ENCODE measurements around the gene HRH3. TPM values are rescaled to one million over a fixed set of nuclear protein-coding genes. Genes with fewer than 3 reads are reported as not detected.

Gene HRH3
- total RNA-seq (under 1 TPM in 2 of 9 donors, not detected in 7; 0.06 to 0.08 TPM), polyA plus RNA-seq (under 1 TPM in 2 of 3 donors, not detected in 1; 0.13 to 0.80 TPM)
- long read RNA-seq, donor 1 = 0 reads
- long read RNA-seq, donor 2 = 0 reads
- long read RNA-seq, donor 3 = 0 reads
- long read RNA-seq, donor 4 = 0 reads
- long read RNA-seq, donor 5 = 0 reads
- long read RNA-seq, donor 6 = 0 reads
- long read RNA-seq, donor 7 = 0 reads
- long read RNA-seq, donor 8 = 0 reads
- long read RNA-seq, donor 9, partial matches to known transcripts = 0 of 1 reads
- long read RNA-seq, donor 9, other reads (novel, unspliced or antisense) = 0 of 1 reads
- long read RNA-seq, donor 10, partial matches to known transcripts = 6 of 14 reads
- long read RNA-seq, donor 10, other reads (novel, unspliced or antisense) = 8 of 14 reads

DNA sequence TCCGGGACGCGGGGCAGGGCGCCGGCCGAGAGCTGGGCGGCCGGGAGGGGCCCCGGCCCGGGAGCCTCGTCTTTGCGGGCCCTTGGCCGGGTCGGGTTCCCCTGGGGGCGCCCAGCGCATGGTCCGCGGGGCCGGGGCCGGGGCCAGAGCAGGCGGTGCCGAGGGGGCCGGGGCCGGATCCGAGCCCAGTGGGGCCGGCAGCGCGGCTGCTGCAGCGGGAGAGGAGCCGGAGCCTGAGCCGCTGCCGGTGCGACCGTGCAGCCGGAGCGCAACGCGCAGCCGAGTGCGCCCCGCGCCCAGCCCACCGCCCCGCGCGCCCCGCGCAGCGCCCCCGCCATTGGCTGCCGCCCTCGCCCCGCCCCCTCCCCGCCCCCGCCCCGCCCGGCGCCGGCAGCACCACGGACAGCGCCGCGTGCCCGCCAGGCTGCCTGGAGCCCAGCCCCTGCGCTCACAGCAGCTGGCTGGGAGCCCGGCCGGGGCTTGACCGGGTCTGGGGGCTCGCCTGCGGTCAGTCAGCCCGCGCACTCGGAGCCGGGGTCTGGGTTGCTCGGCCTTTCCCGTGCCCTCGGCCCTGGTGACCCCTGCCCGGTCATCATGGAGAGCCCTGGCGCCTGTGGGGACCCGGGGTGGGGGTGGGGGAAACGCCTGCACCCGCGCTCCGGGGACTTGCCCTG is at the start of gene HRH3:
TSS of gene HRH3 (minus strand) at position 287 of the 674 bp plus-strand sequence. CDS start 308 bp downstream, outside the sequence.
- intact Hi-C loops (cut with DNase I) = no loop called here
- TF ChIP-seq CTCF (IDR thresholded peaks at IDR 0.05) (no peak), POLR2A (IDR thresholded peaks at IDR 0.05) (no peak)
- Histone ChIP-seq H3K27ac (no peak within 1 kb of the TSS), H3K27me3 (peaks cover 29% of the 10 kb centered on the region), H3K36me3 (replicated peaks in 1 of 2) (no peaks in the 10 kb centered on the region), H3K9me3 (replicated peaks in 1 of 3) (no peaks in the 10 kb centered on the region), H3K4me3 (peak within 1 kb of the TSS in 1 of 4 donors; percentile 45), H3K4me1 (replicated peaks in 1 of 2) (peaks cover 10 to 13% of the 10 kb centered on the region in 2 donors)
- peak in 4 of 7 donors; percentile 29 to 68 (median 46) for DNase-seq
- 1% methylated on average over 71 to 84 of the region's 84 CpGs; no CpG with 5 or more reads in 2 of the 4 donors for WGBS, 4 donors

- Histone ChIP-seq H3K36me3 (replicated peaks in 1 of 2) (peaks cover 0 to 31% of the 10 kb centered on the region in 2 donors), H3K27me3 (no peaks in the 10 kb centered on the region), H3K9me3 (replicated peaks in 1 of 3) (no peaks in the 10 kb centered on the region), H3K4me1 (replicated peaks in 1 of 2) (peaks cover 0 to 14% of the 10 kb centered on the region in 2 donors), H3K27ac (peak overlapping the region in 1 of 5 donors; percentile 30), H3K4me3 (no peak overlapping the region)
- 43 to 74% (median 47%) methylated on average over 1 to 17 of the region's 17 CpGs for WGBS, 4 donors
- intact Hi-C loops (cut with DNase I) = no loop called here
- peak in 1 of 2 donors; percentile 20 for TF ChIP-seq POLR2A (IDR thresholded peaks at IDR 0.05)
- peak in 5 of 6 experiments; percentile 16 to 57 (median 39) for TF ChIP-seq CTCF (IDR thresholded peaks at IDR 0.05)
- DNase-seq = peak; percentile 52 to 87 (median 81)
Observed at GRCh38 chr20:62269871-62270270, 49.8 kb upstream of the HRH3 start.

DNA sequence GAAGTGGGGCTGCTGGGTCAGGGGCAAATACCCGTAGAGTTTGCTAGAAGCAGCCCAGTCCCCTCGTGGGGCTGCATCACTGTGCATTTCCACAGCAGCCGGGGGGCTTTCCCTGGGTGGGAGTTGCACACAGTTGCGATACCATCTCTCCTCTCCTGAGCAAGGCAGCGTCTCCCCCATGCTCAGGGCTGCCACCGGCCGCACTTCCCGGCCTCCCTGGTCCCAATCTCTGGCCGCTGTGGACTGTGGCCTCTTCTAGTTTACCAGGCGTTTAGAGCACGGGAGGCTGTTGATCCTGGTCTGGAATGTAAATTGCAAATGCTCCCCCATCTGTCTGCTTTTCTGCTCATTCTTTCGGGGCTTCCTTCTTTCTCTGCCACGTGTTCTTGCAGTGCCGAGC is 49.3 kb upstream of the HRH3 start:
- intact Hi-C loops (cut with DNase I) = no loop called here
- H3K9me3 ChIP-seq (replicated peaks in 1 of 3) = no peaks in the 10 kb centered on the region
- TF ChIP-seq POLR2A (IDR thresholded peaks at IDR 0.05) (no peak), CTCF (IDR thresholded peaks at IDR 0.05) (no peak)
- H3K4me3 ChIP-seq = no peak overlapping the region
- H3K27me3 ChIP-seq = no peaks in the 10 kb centered on the region
- H3K27ac ChIP-seq = peak overlapping the region in 1 of 5 donors; percentile 30
- no peak for DNase-seq
- peaks cover 0 to 36% of the 10 kb centered on the region in 2 donors for H3K36me3 ChIP-seq (replicated peaks in 1 of 2)
- WGBS, 4 donors = 74 to 79% (median 75%) methylated on average over 12 to 14 of the region's 14 CpGs
- H3K4me1 ChIP-seq (replicated peaks in 1 of 2) = peaks cover 0 to 14% of the 10 kb centered on the region in 2 donors

GRCh38 chr20:62268228-62268900 is 48.3 kb upstream of the HRH3 start:
- Histone ChIP-seq H3K4me3 (no peak overlapping the region), H3K27me3 (no peaks in the 10 kb centered on the region), H3K27ac (no peak overlapping the region), H3K36me3 (replicated peaks in 1 of 2) (peaks cover 0 to 39% of the 10 kb centered on the region in 2 donors), H3K4me1 (replicated peaks in 1 of 2) (peaks cover 0 to 14% of the 10 kb centered on the region in 2 donors), H3K9me3 (replicated peaks in 1 of 3) (no peaks in the 10 kb centered on the region)
- TF ChIP-seq CTCF (IDR thresholded peaks at IDR 0.05) = no peak
- no peak for TF ChIP-seq POLR2A (IDR thresholded peaks at IDR 0.05)
- 80 to 90% (median 83%) methylated on average over 7 of the region's 7 CpGs for WGBS, 4 donors
- intact Hi-C loops (cut with DNase I) = no loop called here
- no peak for DNase-seq
